HG02763 (cell line): ENCODE results near the gene THRB.

Experiments used
- ATAC-seq: cut with Tn5 transposase; IDR thresholded peaks from one replicate; pipeline ENCODE4 v1.9.1; 2021; ENCODE audit warnings: mild to moderate bottlenecking, moderate library complexity; ENCODE audit not compliant: unreplicated experiment

Gene THRB

GRCh38 chr3:24157106-24157505, 337.5 kb downstream of the THRB start:
- ATAC-seq: no peak

DNA sequence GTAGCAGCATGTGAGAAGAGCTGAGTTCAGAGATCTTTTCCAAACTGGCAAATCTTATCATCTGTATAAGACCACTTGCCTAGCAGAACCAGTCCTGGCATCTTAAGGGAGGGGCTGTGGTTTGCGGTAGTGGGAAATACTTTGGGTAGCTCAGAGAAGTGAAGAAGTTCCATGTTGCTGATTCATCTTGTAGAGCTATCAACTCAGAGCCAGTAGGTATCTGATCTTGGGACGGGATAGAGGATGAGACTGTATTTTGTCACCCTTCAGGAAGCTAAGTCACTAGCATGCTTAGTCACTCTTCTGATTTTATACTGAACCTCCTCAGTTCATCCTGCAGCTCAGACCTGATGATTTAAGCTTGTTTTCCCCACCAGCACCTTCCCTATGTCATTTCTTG, 338.2 kb downstream of the THRB start:
- no peak for ATAC-seq

GRCh38 chr3:24155276-24155675, 339.4 kb downstream of the THRB start:
- ATAC-seq: no peak

GRCh38 chr3:24154781-24155180, 339.9 kb downstream of the THRB start:
- no peak for ATAC-seq

- peak; percentile 69 for ATAC-seq
Observed at GRCh38 chr3:24154013-24154695, 340.5 kb downstream of the THRB start.

DNA sequence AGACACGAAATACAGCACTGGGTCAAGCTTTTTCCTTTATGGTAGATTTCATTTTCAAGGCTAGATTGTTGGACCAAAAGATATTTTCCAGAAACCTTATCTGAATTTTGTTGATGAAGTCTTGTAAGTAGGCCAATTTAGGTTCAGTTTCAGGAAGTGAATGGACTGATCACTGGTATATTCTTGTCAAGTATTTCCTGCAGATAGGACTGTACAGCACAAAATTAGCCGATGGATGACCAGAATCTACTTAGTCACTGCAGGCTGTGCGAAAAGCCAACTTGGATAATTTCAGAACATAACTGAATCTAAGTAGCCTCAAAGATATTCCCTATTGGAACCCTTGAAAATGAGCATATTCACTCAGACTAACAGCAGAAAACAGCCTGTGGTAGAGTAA, 343.1 kb downstream of the THRB start:
- no peak for ATAC-seq

GRCh38 chr3:24149032-24149431, 345.6 kb downstream of the THRB start:
- no peak for ATAC-seq

GRCh38 chr3:24145981-24146822, 348.4 kb downstream of the THRB start:
- ATAC-seq: no peak

DNA sequence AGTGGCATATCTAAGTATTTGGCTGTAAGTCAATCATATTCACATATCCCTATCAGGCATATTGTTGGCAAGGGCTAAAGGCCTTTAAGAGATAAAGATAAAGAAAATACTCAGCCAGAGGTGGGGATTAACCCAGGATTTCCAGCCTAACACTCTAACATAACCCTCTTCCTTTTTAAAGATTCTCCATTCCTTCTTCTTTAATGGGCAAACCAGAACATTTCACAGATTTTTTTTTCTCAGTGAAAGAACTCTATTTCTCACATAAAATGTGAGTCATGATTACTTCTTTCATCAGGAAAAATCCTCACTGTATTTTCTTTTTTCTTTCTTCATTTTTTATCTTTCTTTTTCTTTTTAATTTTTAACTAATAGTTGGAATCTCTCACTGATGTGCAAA, 349.2 kb downstream of the THRB start:
- no peak for ATAC-seq

DNA sequence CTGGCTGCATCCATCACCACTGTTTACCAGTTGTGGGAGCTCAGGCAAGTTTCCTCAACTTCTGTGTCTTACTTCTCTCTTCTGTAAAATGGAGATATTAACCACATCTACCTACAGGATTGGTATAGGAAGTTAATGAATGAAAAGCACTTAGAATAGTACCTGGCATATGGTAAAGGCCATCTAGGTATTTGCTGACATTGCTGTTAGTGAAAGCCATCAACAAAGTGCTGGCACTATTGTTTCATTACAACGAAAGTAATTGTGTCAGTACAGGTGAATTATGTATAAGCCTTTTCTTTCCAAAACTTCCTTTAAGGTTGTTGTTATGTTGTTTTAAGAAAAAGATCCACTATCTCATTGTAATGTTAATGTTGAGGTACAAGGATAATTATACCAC, 352.5 kb downstream of the THRB start:
- ATAC-seq: no peak

DNA sequence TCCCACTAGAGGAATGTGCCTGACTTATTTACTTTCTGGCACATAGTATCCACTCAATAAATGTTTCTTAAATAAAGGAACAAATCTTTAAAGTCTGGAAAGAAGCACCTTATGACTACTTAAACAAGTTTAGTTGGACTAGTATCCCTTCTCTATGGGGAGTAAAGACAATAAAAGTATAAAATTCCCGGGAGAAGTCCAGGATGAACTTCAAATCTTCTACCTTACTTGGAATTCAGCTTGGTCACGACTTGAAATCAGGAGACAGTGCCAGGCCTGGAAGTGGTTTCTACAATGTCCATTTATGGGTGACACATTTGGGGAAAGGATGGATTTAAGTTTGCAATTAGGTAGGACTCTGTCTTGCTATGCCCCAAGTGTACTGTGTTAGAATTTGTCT, 353.1 kb downstream of the THRB start:
- ATAC-seq: no peak

- no peak for ATAC-seq
Observed at GRCh38 chr3:24139463-24140412, 354.9 kb downstream of the THRB start.

DNA sequence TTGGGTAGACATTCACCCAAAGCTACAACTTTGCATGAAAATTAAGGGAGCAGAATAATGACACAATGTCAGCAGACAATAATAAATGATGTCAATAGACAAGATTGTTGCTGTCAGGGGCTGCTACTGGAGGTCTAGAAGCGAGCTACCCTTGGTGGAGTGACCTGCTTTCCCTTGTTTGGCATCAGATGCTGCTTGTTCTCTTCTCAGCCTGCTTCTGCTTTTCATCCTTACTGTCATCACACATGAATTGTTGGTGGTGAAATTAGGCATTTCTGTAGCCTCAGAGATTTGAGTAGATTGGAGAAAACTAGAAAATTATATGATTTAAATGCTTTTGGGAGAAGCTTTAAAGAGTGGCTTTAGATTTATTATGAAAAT, 355.8 kb downstream of the THRB start:
- no peak for ATAC-seq

DNA sequence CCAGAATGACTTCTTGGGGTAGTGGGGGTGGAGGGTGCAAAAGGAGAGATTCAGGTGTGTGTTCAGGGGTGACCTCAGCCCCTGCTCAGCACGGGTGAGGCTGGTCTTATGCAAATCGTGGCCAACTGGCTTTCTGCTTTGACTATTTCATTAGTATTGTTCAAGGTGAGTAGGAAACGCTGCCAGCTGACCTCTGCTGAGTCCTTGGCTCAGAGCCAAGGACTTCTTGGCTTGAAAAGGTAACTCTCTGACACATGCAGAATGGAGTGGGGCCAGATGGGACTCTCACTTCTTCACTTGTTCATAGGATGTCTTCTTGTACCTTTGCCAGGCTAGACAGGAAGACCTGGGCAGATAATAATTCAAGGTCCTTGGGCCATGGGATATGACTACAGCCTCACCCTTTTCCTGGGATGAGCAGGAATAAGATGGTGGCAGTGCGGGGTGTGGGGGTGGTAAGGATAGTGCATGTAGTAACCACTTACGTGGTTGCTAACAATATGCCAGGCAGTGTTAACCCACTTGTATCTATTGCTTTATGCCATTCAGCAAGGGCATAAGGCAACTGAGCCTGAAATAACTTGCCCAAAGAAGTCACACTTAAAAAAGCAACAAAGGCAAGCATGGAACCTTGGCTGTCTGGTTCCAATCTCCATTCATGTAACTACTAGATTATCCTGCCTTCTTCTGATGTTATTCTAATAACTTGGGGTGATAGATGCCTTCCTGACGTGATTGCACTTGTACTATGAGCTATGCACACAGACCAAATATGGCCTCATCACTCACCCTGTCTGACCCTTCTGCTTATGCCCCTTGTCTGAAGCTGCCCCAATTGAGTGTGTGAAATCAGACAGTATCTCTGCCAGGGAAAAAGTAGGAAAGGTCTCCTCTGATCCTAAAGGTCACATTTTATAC, 356.4 kb downstream of the THRB start:
- no peak for ATAC-seq

- no peak for ATAC-seq
Observed at GRCh38 chr3:24137334-24137733, 357.3 kb downstream of the THRB start.

GRCh38 chr3:24136624-24137310, 357.9 kb downstream of the THRB start:
- ATAC-seq: no peak

DNA sequence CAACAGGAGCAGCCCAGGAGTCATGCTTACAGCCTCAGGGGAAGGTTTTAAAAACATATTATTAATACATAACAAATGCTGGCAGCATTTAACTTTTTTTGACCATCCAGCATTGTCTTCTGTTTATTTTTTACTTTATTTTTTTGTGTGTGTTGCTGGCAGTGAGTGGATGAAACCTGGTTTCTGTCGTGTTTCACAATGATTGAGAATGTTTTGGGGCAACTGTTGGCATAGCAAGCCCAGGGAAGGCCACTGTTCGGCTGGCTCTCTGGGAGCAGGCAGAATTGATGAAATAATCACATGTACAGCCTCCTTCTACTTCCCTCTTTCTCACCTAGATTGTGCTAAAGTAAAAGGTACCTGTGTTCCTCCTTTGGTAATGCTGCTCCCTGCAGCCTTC, 359.4 kb downstream of the THRB start:
- no peak for ATAC-seq

GRCh38 chr3:24133942-24134341, 360.7 kb downstream of the THRB start:
- no peak for ATAC-seq

DNA sequence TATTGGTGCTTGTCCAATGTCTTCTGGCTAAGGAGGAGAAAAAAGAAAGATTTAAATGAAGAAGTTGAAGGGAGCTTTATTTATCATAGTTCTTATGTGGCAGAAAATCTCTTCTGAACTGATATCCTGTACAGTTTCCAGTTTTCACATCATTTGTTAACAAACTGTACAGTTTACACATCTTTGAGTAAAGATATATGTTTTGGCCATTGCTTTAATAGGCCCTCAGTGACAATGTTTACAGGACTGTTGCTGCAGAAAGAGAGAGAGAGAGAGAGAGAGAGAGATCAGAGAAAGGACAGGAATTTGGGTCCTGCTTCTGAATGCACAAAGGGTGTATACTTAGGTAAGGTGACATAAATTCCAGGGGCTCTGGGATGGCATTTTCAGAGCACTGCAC, 361.2 kb downstream of the THRB start:
- no peak for ATAC-seq

GRCh38 chr3:24129549-24129948, 365.1 kb downstream of the THRB start:
- ATAC-seq: no peak
